ENCODE results near the gene GPR32. TPM values are rescaled to one million over a fixed set of nuclear protein-coding genes. Genes with fewer than 3 reads are reported as not detected.

The GPR32 gene
- total and polyA plus RNA-seq, 2 of the 8 experiments (the other 6 are each of a cell fraction or from before 2014, with no cell fraction given), result not detected

GRCh38 chr19:50729894-50730293, 40.4 kb upstream of the GPR32 start (continued):
- TF ChIP-seq CHD1 (IDR thresholded peaks at IDR 0.05; ENCODE audit: low read depth, low read length) (no peak), CHD7 (IDR thresholded peaks at IDR 0.05; ENCODE audit: insufficient replicate concordance, low read length) (no peak), NRF1 (IDR thresholded peaks at IDR 0.05; ENCODE audit: low read depth, low read length) (no peak), CHD2 (IDR thresholded peaks at IDR 0.05; ENCODE audit: low read length) (no peak), HDAC2 (IDR thresholded peaks at IDR 0.05; ENCODE audit: borderline replicate concordance in 1 of 2, low read depth in 2 of 2, low read length in 2 of 2) (no peak), EGR1 (IDR thresholded peaks at IDR 0.05; ENCODE audit: borderline replicate concordance, low read depth, low read length) (no peak), EP300 (IDR thresholded peaks at IDR 0.05; ENCODE audit: borderline replicate concordance in 1 of 2, low read depth in 2 of 2, low read length in 2 of 2) (no peak)
